NCI-H1417 treated with DMSO at 0.1 percent for 48 hours (cell line): Measurements from ENCODE around the gene WNT8A.
A peak's percentile ranks its signal among the peaks of the same experiment; 100 is the strongest.

Experiments used
- DNase-seq: peaks from one replicate; lab custom pipeline; 2025; lab: John Stamatoyannopoulos, UW

Gene WNT8A

GRCh38 chr5:138091685-138092084 lies 7.9 kb downstream of the WNT8A start:
- DNase-seq = no peak

GRCh38 chr5:138092301-138092700 lies 8.5 kb downstream of the WNT8A start:
- no peak for DNase-seq

- DNase-seq = no peak
Observed at GRCh38 chr5:138093036-138093435, 9.2 kb downstream of the WNT8A start.

- no peak for DNase-seq
Observed at GRCh38 chr5:138095100-138095907, 11.5 kb downstream of the WNT8A start.

- DNase-seq = no peak
Observed at GRCh38 chr5:138096363-138096762, 12.5 kb downstream of the WNT8A start.

GRCh38 chr5:138096997-138097828 lies 13.4 kb downstream of the WNT8A start:
- DNase-seq = no peak

GRCh38 chr5:138102454-138103318 lies 18.9 kb downstream of the WNT8A start:
- no peak for DNase-seq

- DNase-seq = no peak
Observed at GRCh38 chr5:138103319-138103637, 19.4 kb downstream of the WNT8A start.

- DNase-seq = no peak
Observed at GRCh38 chr5:138105709-138106108, 21.9 kb downstream of the WNT8A start.

- no peak for DNase-seq
Observed at GRCh38 chr5:138107213-138107612, 23.4 kb downstream of the WNT8A start.

- no peak for DNase-seq
Observed at GRCh38 chr5:138109463-138110265, 25.8 kb downstream of the WNT8A start.

GRCh38 chr5:138110266-138110963 lies 26.6 kb downstream of the WNT8A start:
- no peak for DNase-seq

GRCh38 chr5:138111181-138111580 lies 27.3 kb downstream of the WNT8A start:
- DNase-seq = no peak

- no peak for DNase-seq
Observed at GRCh38 chr5:138111937-138112336, 28.1 kb downstream of the WNT8A start.

GRCh38 chr5:138115254-138115653 lies 31.4 kb downstream of the WNT8A start:
- no peak for DNase-seq

- no peak for DNase-seq
Observed at GRCh38 chr5:138128334-138128733, 44.5 kb downstream of the WNT8A start.

- no peak for DNase-seq
Observed at GRCh38 chr5:138129347-138129746, 45.5 kb downstream of the WNT8A start.

GRCh38 chr5:138132543-138132942 lies 48.7 kb downstream of the WNT8A start:
- DNase-seq = no peak

GRCh38 chr5:138138949-138139780 lies 55.3 kb downstream of the WNT8A start, which contains the start of gene NME5:
TSS of gene NME5 (minus strand) at chr5:138139428. CDS start at chr5:138138780, 648 bp downstream.
- peak; percentile 19 for DNase-seq

GRCh38 chr5:138139781-138140090 lies 55.9 kb downstream of the WNT8A start:
- no peak for DNase-seq
